Caco-2 (cell line): ENCODE data around the gene CNTNAP5. TPM values are rescaled to one million over a fixed set of nuclear protein-coding genes. Genes with fewer than 3 reads are reported as not detected.

ENCODE experiments used
- BruUV-seq: library from RNA; stranded (reverse); fragments of 400-500 nt; replicated peaks from 2 replicates; lab custom pipeline; 2021; lab: Mats Ljungman, UMichigan
- CTCF ChIA-PET: fragments of 300-600 bp; sonication (Branson Sonifier 250); formaldehyde crosslinking; loops from one replicate; lab custom pipeline; 2022; ENCODE audit warnings: antibody characterized with exemption; lab: Charles Lee
- POLR2A ChIA-PET: fragments of 300-600 bp; sonication (Branson Sonifier 250); formaldehyde crosslinking; loops from one replicate; lab custom pipeline; 2022; ENCODE audit warnings: antibody characterized with exemption; lab: Charles Lee
- DNase-seq, 2 experiments: peaks; one replicate each; pipeline versions ENCODE4 v3.0.0 to v3.0.0-alpha.2; 2020 to 2022
- H3K27me3 ChIP-seq: replicated peaks from 2 replicates; pipeline ENCODE4 v1.6.0; 2011; ENCODE audit warnings: low read length; ENCODE audit not compliant: control insufficient read depth, insufficient read depth
- H3K36me3 ChIP-seq: 2 replicates; pipeline ENCODE4 v1.5.1; 2011; ENCODE audit warnings: low read length; ENCODE audit not compliant: control insufficient read depth, insufficient read depth
- H3K4me1 ChIP-seq: fragments of 250-450 bp; sonication (Bioruptor Pico); 2 replicates; pipeline ENCODE4 v1.5.1; 2020; ENCODE audit warnings: mild to moderate bottlenecking
- H3K4me3 ChIP-seq: 2 replicates; pipeline ENCODE4 v1.5.1; 2011; ENCODE audit warnings: low read depth, mild to moderate bottlenecking, control low read depth, low read length
- H3K9me3 ChIP-seq: fragments of 250-450 bp; sonication (Bioruptor Pico); 2 replicates; pipeline ENCODE4 v1.5.1; 2020; ENCODE audit warnings: mild to moderate bottlenecking, moderate library complexity
- H3K27ac Mint-ChIP-seq: one replicate; pipeline ENCODE4 v1.8.0; 2022; ENCODE audit warnings: mixed read lengths; ENCODE audit not compliant: unreplicated experiment
- H3K27me3 Mint-ChIP-seq: one replicate; pipeline ENCODE4 v1.8.0; 2022; ENCODE audit warnings: mixed read lengths; ENCODE audit not compliant: insufficient read depth, unreplicated experiment
- H3K36me3 Mint-ChIP-seq: one replicate; pipeline ENCODE4 v1.8.0; 2022; ENCODE audit warnings: mild to moderate bottlenecking, mixed read lengths; ENCODE audit not compliant: insufficient read depth, unreplicated experiment
- H3K4me1 Mint-ChIP-seq: one replicate; pipeline ENCODE4 v1.8.0; 2022; ENCODE audit warnings: low read depth, mixed read lengths; ENCODE audit not compliant: unreplicated experiment
- H3K4me3 Mint-ChIP-seq: one replicate; pipeline ENCODE4 v1.8.0; 2022; ENCODE audit warnings: mild to moderate bottlenecking, moderate library complexity, mixed read lengths; ENCODE audit not compliant: unreplicated experiment
- H3K9me3 Mint-ChIP-seq: one replicate; pipeline ENCODE4 v1.8.0; 2022; ENCODE audit warnings: mixed read lengths; ENCODE audit not compliant: unreplicated experiment
- intact Hi-C: fragments of 100-400 bp; cut with micrococcal nuclease; formaldehyde crosslinking; loops from one replicate; pipeline ENCODE4 v1.10.0; 2022; ENCODE audit not compliant: unreplicated experiment
- total RNA-seq: library from RNA; stranded (reverse); gene quantifications from 2 replicates; pipeline ENCODE4 v1.2.3, GENCODE V29; 2022
- TF ChIP-seq, protein P1 (sequence below), 2 experiments: fragments of 200-600 bp in 1 of 2; IDR thresholded peaks; 1 replicate in 1 of 2; 2 replicates in 1 of 2; pipeline versions ENCODE4 v1.5.1 to v1.8.0; 2011 to 2022; ENCODE audit warnings: antibody characterized with exemption in 1 of 2, control low read depth in 1 of 2, inconsistent platforms in 1 of 2, low read depth in 1 of 2, low read length in 1 of 2, mild to moderate bottlenecking in 1 of 2, moderate library complexity in 1 of 2; ENCODE audit not compliant: insufficient read depth in 1 of 2, severe bottlenecking in 1 of 2, unreplicated experiment in 1 of 2

CNTNAP5 gene
- total RNA-seq, 1 experiment from 2014 or later, result 0.14 TPM

DNA sequence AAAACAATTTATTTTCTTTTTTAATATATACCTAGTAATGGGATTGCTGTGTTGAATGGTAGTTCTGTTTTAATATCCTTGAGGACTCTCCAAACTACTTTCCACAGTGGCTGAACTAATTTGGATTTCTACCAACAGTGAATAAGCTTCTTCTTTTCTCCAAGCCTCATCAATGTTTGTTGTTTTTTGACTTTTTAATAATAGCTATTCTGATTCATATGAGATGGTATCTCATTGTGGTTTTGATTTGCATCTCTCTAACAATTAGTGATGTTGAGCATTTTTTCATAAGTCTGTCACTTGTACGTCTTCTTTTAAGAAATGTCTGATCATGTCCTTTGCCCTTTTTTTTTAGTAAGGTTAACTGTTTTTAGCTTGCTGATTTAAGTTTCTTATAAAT, 863.3 kb downstream of the CNTNAP5 start:
- Mint-ChIP-seq H3K27ac (no peak overlapping the region), H3K4me1 (no peaks in the 10 kb centered on the region), H3K9me3 (no peaks in the 10 kb centered on the region), H3K4me3 (no peak overlapping the region), H3K36me3 (no peaks in the 10 kb centered on the region), H3K27me3 (no peaks in the 10 kb centered on the region)
- TF ChIP-seq, protein P1, sequence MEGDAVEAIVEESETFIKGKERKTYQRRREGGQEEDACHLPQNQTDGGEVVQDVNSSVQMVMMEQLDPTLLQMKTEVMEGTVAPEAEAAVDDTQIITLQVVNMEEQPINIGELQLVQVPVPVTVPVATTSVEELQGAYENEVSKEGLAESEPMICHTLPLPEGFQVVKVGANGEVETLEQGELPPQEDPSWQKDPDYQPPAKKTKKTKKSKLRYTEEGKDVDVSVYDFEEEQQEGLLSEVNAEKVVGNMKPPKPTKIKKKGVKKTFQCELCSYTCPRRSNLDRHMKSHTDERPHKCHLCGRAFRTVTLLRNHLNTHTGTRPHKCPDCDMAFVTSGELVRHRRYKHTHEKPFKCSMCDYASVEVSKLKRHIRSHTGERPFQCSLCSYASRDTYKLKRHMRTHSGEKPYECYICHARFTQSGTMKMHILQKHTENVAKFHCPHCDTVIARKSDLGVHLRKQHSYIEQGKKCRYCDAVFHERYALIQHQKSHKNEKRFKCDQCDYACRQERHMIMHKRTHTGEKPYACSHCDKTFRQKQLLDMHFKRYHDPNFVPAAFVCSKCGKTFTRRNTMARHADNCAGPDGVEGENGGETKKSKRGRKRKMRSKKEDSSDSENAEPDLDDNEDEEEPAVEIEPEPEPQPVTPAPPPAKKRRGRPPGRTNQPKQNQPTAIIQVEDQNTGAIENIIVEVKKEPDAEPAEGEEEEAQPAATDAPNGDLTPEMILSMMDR (IDR thresholded peaks at IDR 0.05; ENCODE audit: insufficient read depth in 1 of 2, low read depth in 1 of 2, low read length in 1 of 2, severe bottlenecking in 1 of 2, unreplicated experiment in 1 of 2), result no peak
- no peaks in the 10 kb centered on the region for H3K9me3 ChIP-seq
- H3K4me1 ChIP-seq, result no peaks in the 10 kb centered on the region
- DNase-seq, result no peak
- POLR2A ChIA-PET, result no interaction called here
- intact Hi-C loops, result no loop called here
- no peaks in the 10 kb centered on the region for H3K36me3 ChIP-seq
- CTCF ChIA-PET, result no interaction called here
- BruUV-seq, result no TSS peak
- H3K4me3 ChIP-seq, result no peak overlapping the region
- H3K27me3 ChIP-seq, result no peaks in the 10 kb centered on the region

DNA sequence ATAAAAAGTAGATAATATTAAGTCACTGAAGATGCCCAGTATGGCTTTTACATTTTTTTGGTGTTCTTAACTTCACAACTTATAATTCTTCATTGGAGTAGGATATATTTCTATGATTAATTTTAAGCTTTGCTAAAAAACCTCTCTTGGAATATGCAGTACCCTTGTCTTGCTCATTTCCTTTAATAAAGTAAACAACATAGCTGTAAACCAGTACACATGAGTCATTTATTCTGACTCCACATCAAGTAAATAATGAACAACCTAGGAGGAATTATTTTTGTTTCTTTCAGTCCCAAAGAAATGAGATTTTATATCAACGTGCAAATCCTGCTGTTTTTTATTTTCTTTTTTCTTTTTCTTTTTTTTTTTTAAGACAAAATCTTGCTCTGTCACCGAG, 869.1 kb downstream of the CNTNAP5 start:
- Mint-ChIP-seq H3K9me3 (no peaks in the 10 kb centered on the region), H3K4me1 (no peaks in the 10 kb centered on the region), H3K27ac (no peak overlapping the region), H3K36me3 (no peaks in the 10 kb centered on the region), H3K4me3 (no peak overlapping the region), H3K27me3 (peaks cover 3% of the 10 kb centered on the region)
- no peak for DNase-seq
- ChIA-PET POLR2A (no interaction called here), CTCF (no interaction called here)
- Histone ChIP-seq H3K9me3 (no peaks in the 10 kb centered on the region), H3K36me3 (no peaks in the 10 kb centered on the region), H3K4me3 (no peak overlapping the region), H3K27me3 (no peaks in the 10 kb centered on the region), H3K4me1 (no peaks in the 10 kb centered on the region)
- no TSS peak for BruUV-seq
- TF ChIP-seq, protein P1 (IDR thresholded peaks at IDR 0.05; ENCODE audit: insufficient read depth in 1 of 2, low read depth in 1 of 2, low read length in 1 of 2, severe bottlenecking in 1 of 2, unreplicated experiment in 1 of 2), result no peak
- intact Hi-C loops, result no loop called here

DNA sequence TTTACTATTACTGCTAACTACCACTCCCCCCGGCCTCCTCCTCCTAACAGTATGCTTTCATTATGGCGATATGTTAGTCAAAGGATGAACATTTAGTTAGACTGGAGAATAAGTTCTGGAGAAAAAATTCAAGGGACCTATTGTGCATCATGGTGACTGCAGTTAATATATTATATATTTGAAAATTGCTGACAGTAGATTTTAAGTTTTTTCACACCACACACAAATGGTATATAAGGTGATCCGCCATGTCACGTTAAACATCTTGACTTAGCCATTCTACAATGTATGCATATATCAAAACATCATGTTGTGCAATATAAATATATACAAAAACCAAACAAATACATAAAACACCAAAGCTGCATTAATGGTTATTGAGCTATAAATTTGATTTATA, 873.7 kb downstream of the CNTNAP5 start:
- H3K4me3 Mint-ChIP-seq, result no peak overlapping the region
- H3K27ac Mint-ChIP-seq, result no peak overlapping the region
- no peaks in the 10 kb centered on the region for H3K9me3 Mint-ChIP-seq
- BruUV-seq, result no TSS peak
- Histone ChIP-seq H3K9me3 (no peaks in the 10 kb centered on the region), H3K4me3 (no peak overlapping the region), H3K4me1 (no peaks in the 10 kb centered on the region), H3K36me3 (no peaks in the 10 kb centered on the region), H3K27me3 (no peaks in the 10 kb centered on the region)
- H3K4me1 Mint-ChIP-seq, result no peaks in the 10 kb centered on the region
- no peaks in the 10 kb centered on the region for H3K36me3 Mint-ChIP-seq
- ChIA-PET CTCF (no interaction called here), POLR2A (no interaction called here)
- intact Hi-C loops, result no loop called here
- H3K27me3 Mint-ChIP-seq, result peaks cover 8% of the 10 kb centered on the region
- DNase-seq, result no peak
- TF ChIP-seq, protein P1 (IDR thresholded peaks at IDR 0.05; ENCODE audit: insufficient read depth in 1 of 2, low read depth in 1 of 2, low read length in 1 of 2, severe bottlenecking in 1 of 2, unreplicated experiment in 1 of 2), result no peak
